HCT116 (cell line): ENCODE results near the gene STAT6. TPM values are rescaled to one million over a fixed set of nuclear protein-coding genes. Genes with fewer than 3 reads are reported as not detected.

Source experiments
- ATAC-seq: fragments of 200-7000 bp; cut with Tn5 transposase; 2 replicates; pipeline ENCODE4 v1.9.1; 2020; ENCODE audit warnings: mild to moderate bottlenecking, moderate library complexity
- BruUV-seq: library from RNA; stranded (reverse); fragments of 400-500 nt; replicated peaks from 2 replicates; lab custom pipeline; 2021; lab: Mats Ljungman, UMichigan
- CTCF ChIA-PET: fragments of 300-600 bp; sonication (Branson Sonifier 250); formaldehyde crosslinking; loops from one replicate; lab custom pipeline; 2021; ENCODE audit warnings: antibody characterized with exemption; lab: Charles Lee
- POLR2A ChIA-PET: fragments of 300-600, 350-600 bp; sonication (Branson Sonifier 250); formaldehyde crosslinking; loops from one replicate; lab custom pipeline; 2021; ENCODE audit warnings: antibody characterized with exemption; lab: Charles Lee
- RAD21 ChIA-PET, 2 experiments: fragments of 300-600 bp; sonication (Branson Sonifier 250); formaldehyde crosslinking; loops; one replicate each; lab custom pipeline; 2023; ENCODE audit warnings: low total read pairs in 2 of 2; ENCODE audit not compliant: uncharacterized antibody in 2 of 2, unreplicated experiment in 2 of 2, low non-redundant PET in 1 of 2; lab: Charles Lee
- DNase-seq: peaks from one replicate; pipeline ENCODE4 v3.0.0-alpha.2; 2010; ENCODE audit warnings: low read depth, low spot score
- H2AFZ ChIP-seq: fragments of 200-600 bp; shearing (Covaris generic), sonication (generic); 2 replicates; pipeline ENCODE4 v1.6.1; 2017; ENCODE audit warnings: low read depth, mixed run types, mixed read lengths, antibody characterized with exemption, low read length; ENCODE audit not compliant: poor library complexity, severe bottlenecking
- H3K27ac ChIP-seq: 2 replicates; pipeline ENCODE4 v1.5.1; 2012; ENCODE audit warnings: low read depth, low read length
- H3K27me3 ChIP-seq: fragments of 200-600 bp; sonication (generic); 2 replicates; pipeline ENCODE4 v1.6.1; 2016; ENCODE audit warnings: mixed run types, low read length, mixed read lengths; ENCODE audit not compliant: insufficient read depth
- H3K36me3 ChIP-seq, 2 experiments: fragments of 200-500 bp in 1 of 2; fragments of 200-600 bp in 1 of 2; sonication (Bioruptor generic) in 1 of 2; sonication (generic) in 1 of 2; 2 replicates each; pipeline versions ENCODE4 v1.5.1 to v1.6.1; 2014 to 2016; ENCODE audit warnings: low read length in 2 of 2, inconsistent platforms in 1 of 2, mixed read lengths in 1 of 2, mixed run types in 1 of 2; ENCODE audit not compliant: insufficient read depth in 2 of 2, control insufficient read depth in 1 of 2
- H3K4me1 ChIP-seq, 2 experiments: fragments of 200-600 bp in 1 of 2; sonication (generic) in 1 of 2; 2 replicates each; pipeline versions ENCODE4 v1.5.1 to v1.6.1; 2012 to 2017; ENCODE audit warnings: low read length in 2 of 2, inconsistent platforms in 1 of 2, mild to moderate bottlenecking in 1 of 2, mixed read lengths in 1 of 2, mixed run types in 1 of 2, moderate library complexity in 1 of 2; ENCODE audit not compliant: insufficient read depth in 2 of 2, control insufficient read depth in 1 of 2
- H3K4me2 ChIP-seq: fragments of 200-600 bp; sonication (generic); 2 replicates; pipeline ENCODE4 v1.6.1; 2017; ENCODE audit warnings: mixed run types, low read length, mixed read lengths
- H3K4me3 ChIP-seq, 2 experiments: fragments of 200-600 bp in 1 of 2; sonication (generic) in 1 of 2; replicated peaks in 1 of 2; 2 replicates each; pipeline ENCODE4 v1.5.1; 2011 to 2016; ENCODE audit warnings: low read length in 2 of 2, control low read depth in 1 of 2, low read depth in 1 of 2, mild to moderate bottlenecking in 1 of 2, mixed read lengths in 1 of 2, mixed run types in 1 of 2
- H3K79me2 ChIP-seq: fragments of 200-600 bp; sonication (generic); 2 replicates; pipeline ENCODE4 v1.6.1; 2017; ENCODE audit warnings: mild to moderate bottlenecking, mixed run types, low read length, moderate library complexity, mixed read lengths; ENCODE audit not compliant: insufficient read depth
- H3K9ac ChIP-seq: fragments of 200-600 bp; sonication (generic); 2 replicates; pipeline ENCODE4 v1.6.1; 2016; ENCODE audit warnings: low read length, mixed read lengths
- H3K9me2 ChIP-seq: fragments of 200-600 bp; sonication (generic), shearing (Covaris generic); 2 replicates; pipeline ENCODE4 v1.6.1; 2017; ENCODE audit warnings: mixed run types, mild to moderate bottlenecking, moderate library complexity; ENCODE audit not compliant: insufficient read depth
- H3K9me3 ChIP-seq, 2 experiments: fragments of 200-500 bp in 1 of 2; fragments of 200-600 bp in 1 of 2; sonication (Bioruptor generic) in 1 of 2; sonication (generic) in 1 of 2; 2 replicates each; pipeline ENCODE4 v1.6.1; 2014 to 2017; ENCODE audit warnings: low read length in 2 of 2, mixed read lengths in 2 of 2, inconsistent platforms in 1 of 2, low read depth in 1 of 2, mild to moderate bottlenecking in 1 of 2, mixed run types in 1 of 2, moderate library complexity in 1 of 2; ENCODE audit not compliant: control insufficient read depth in 1 of 2, insufficient read depth in 1 of 2
- H4K20me1 ChIP-seq: fragments of 200-600 bp; sonication (generic), shearing (Covaris generic); 2 replicates; pipeline ENCODE4 v1.6.1; 2017; ENCODE audit warnings: mixed run types, mild to moderate bottlenecking, moderate library complexity; ENCODE audit not compliant: insufficient read depth
- ATF3 ChIP-seq: IDR thresholded peaks from 2 replicates; pipeline ENCODE4 v1.6.1; 2012
- CBX3 ChIP-seq: IDR thresholded peaks from 2 replicates; pipeline ENCODE4 v1.6.1; 2012; ENCODE audit warnings: low read depth
- CTCF ChIP-seq, 3 experiments: fragments of 200-600 bp in 1 of 3; sonication (generic) in 1 of 3; IDR thresholded peaks in 2 of 3; conservative IDR thresholded peaks in 1 of 3; 2 replicates each; pipeline ENCODE4 v1.5.1; 2012 to 2017; ENCODE audit warnings: low read depth in 2 of 3, low read length in 2 of 3, antibody characterized with exemption in 1 of 3, borderline replicate concordance in 1 of 3, control low read depth in 1 of 3, mild to moderate bottlenecking in 1 of 3, mixed read lengths in 1 of 3, mixed run types in 1 of 3, moderate library complexity in 1 of 3; ENCODE audit not compliant: insufficient read depth in 1 of 3
- EGR1 ChIP-seq: IDR thresholded peaks from 2 replicates; pipeline ENCODE4 v1.6.1; 2012; ENCODE audit warnings: low read depth
- ELF1 ChIP-seq: IDR thresholded peaks from 2 replicates; pipeline ENCODE4 v1.6.1; 2012; ENCODE audit warnings: low read depth, borderline replicate concordance
- EZH2 ChIP-seq: fragments of 200-600 bp; sonication (generic); IDR thresholded peaks from 2 replicates; pipeline ENCODE4 v1.6.1; 2017; ENCODE audit warnings: antibody characterized with exemption, mixed run types
- FOSL1 ChIP-seq: IDR thresholded peaks from 2 replicates; pipeline ENCODE4 v1.6.1; 2012; ENCODE audit warnings: low read depth
- JUND ChIP-seq: IDR thresholded peaks from 2 replicates; pipeline ENCODE4 v1.6.1; 2012
- MAX ChIP-seq: IDR thresholded peaks from 2 replicates; pipeline ENCODE4 v1.6.1; 2012
- POLR2A ChIP-seq: IDR thresholded peaks from 2 replicates; pipeline ENCODE4 v1.7.0; 2011; ENCODE audit warnings: borderline replicate concordance; ENCODE audit not compliant: insufficient read depth, insufficient read length; ENCODE audit errors: extremely low read depth
- POLR2AphosphoS5 ChIP-seq: IDR thresholded peaks from 2 replicates; pipeline ENCODE4 v1.6.1; 2011; ENCODE audit warnings: mild to moderate bottlenecking, low read depth, low read length, moderate library complexity
- RAD21 ChIP-seq: IDR thresholded peaks from 2 replicates; pipeline ENCODE4 v1.6.1; 2012; ENCODE audit warnings: low read depth, mild to moderate bottlenecking
- YY1 ChIP-seq: IDR thresholded peaks from 2 replicates; pipeline ENCODE4 v1.6.1; 2011; ENCODE audit warnings: low read length, low read depth, moderate library complexity, mild to moderate bottlenecking; ENCODE audit not compliant: insufficient replicate concordance; ENCODE audit errors: extremely low read depth
- ZFX ChIP-seq: fragments of 450-650 bp; IDR thresholded peaks from 2 replicates; pipeline ENCODE4 v1.6.1; 2017
- intact Hi-C: fragments of 100-400 bp; cut with micrococcal nuclease; formaldehyde crosslinking; loops from 2 replicates; pipeline ENCODE4 v1.10.0; 2022
- total RNA-seq: library from RNA; stranded (reverse); gene quantifications from one replicate; pipeline ENCODE4 v1.2.1, GENCODE V29; 2021; ENCODE audit not compliant: unreplicated experiment

Gene STAT6
- total RNA-seq, 1 experiment from 2014 or later = 78.5 TPM

GRCh38 chr12:57160741-57161140, 49.6 kb upstream of the STAT6 start:
- RAD21 ChIA-PET = no interaction called here
- Histone ChIP-seq H3K9ac (no peak overlapping the region), H3K27ac (no peak overlapping the region), H4K20me1 (no peaks in the 10 kb centered on the region), H3K79me2 (no peaks in the 10 kb centered on the region), H3K4me3 (no peak overlapping the region), H3K27me3 (no peaks in the 10 kb centered on the region), H2AFZ (no peak overlapping the region), H3K9me3 (no peaks in the 10 kb centered on the region), H3K4me2 (no peak overlapping the region), H3K36me3 (no peaks in the 10 kb centered on the region), H3K9me2 (no peaks in the 10 kb centered on the region)
- DNase-seq (no peak), ATAC-seq (no peak)
- POLR2A ChIA-PET = no interaction called here
- CTCF ChIA-PET = no interaction called here
- no TSS peak for BruUV-seq
- intact Hi-C loops = no loop called here
- TF ChIP-seq FOSL1 (no peak), EZH2 (no peak), RAD21 (no peak), ZFX (no peak), POLR2AphosphoS5 (no peak), YY1 (no peak), CBX3 (no peak), EGR1 (no peak)
- TF ChIP-seq, all 23 proteins: peak for 0
- peaks cover 7 to 13% of the 10 kb centered on the region in 2 experiments; a peak in 3 of 4 replicates for H3K4me1 ChIP-seq

GRCh38 chr12:57160040-57160439, 48.9 kb upstream of the STAT6 start:
- TF ChIP-seq CTCF (IDR thresholded peaks at IDR 0.05 in 2 of 3, conservative IDR thresholded peaks at IDR 0.05 in 1 of 3; ENCODE audit: borderline replicate concordance in 1 of 3, insufficient read depth in 1 of 3, low read depth in 2 of 3, low read length in 2 of 3) (no peak), ELF1 (no peak), EGR1 (no peak), POLR2A (no peak), ATF3 (no peak), MAX (no peak), JUND (no peak), CBX3 (no peak)
- intact Hi-C loops = no loop called here
- Histone ChIP-seq H3K79me2 (no peaks in the 10 kb centered on the region), H2AFZ (no peak overlapping the region), H3K27ac (no peak overlapping the region), H3K4me3 (no peak overlapping the region), H3K27me3 (no peaks in the 10 kb centered on the region), H3K9me3 (no peaks in the 10 kb centered on the region), H3K4me2 (no peak overlapping the region), H4K20me1 (no peaks in the 10 kb centered on the region), H3K4me1 (peaks cover under 1 to 6% of the 10 kb centered on the region in 2 experiments; a peak in 3 of 4 replicates), H3K36me3 (peaks cover 0 to 2% of the 10 kb centered on the region in 2 experiments; a peak in 1 of 4 replicates), H3K9ac (no peak overlapping the region), H3K9me2 (no peaks in the 10 kb centered on the region)
- RAD21 ChIA-PET = no interaction called here
- no TSS peak for BruUV-seq
- ATAC-seq (no peak), DNase-seq (no peak)
- POLR2A ChIA-PET = no interaction called here
- CTCF ChIA-PET = no interaction called here
